ENCODE data around the gene NBEAL1. TPM values are rescaled to one million over a fixed set of nuclear protein-coding genes. Genes with fewer than 3 reads are reported as not detected.
"Not testable (repeated sequence)": the region's sequence is repeated elsewhere in the genome, so short reads cannot be mapped to it uniquely, and the experiment has no call there.

Gene NBEAL1
- polyA plus RNA-seq (ENCODE audit: insufficient read length) = 5.1 TPM

GRCh38 chr2:203014456-203015199 is at the start of gene NBEAL1:
TSS of gene NBEAL1 (plus strand) at chr2:203014875. CDS start at chr2:203016385, 1,510 bp downstream.
- DNase-seq = peak; percentile 99

DNA sequence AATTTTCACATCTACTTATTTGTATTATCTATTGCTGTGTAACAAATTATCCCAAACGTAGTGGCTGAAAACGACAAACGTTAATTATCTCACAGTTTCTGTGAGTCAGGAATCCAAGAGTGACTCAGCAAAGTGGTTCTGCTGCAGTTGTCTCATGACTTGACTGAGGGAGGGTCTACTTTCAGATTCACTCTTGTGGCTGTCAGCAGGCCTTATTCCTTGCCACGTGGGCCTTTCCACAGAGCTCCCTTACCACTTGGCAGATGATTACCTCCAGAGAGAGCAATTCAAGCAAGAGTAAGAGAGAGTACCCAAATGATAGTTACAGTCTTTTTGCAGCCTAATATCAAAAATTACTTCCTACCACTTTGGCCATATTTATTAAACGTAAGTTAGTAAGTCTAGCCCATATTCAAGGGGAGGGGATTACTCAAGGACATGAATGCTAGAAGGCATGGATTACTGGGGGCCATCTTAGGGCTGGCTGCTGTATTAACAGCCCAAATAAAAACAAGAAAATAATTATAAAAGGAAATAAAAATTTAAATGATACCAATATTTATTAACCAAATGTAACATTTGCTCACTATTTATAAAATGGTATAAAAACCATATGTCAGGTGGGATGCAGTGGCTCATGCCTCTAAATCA is 48.7 kb upstream of the NBEAL1 start:
- DNase-seq = peak; percentile 0

DNA sequence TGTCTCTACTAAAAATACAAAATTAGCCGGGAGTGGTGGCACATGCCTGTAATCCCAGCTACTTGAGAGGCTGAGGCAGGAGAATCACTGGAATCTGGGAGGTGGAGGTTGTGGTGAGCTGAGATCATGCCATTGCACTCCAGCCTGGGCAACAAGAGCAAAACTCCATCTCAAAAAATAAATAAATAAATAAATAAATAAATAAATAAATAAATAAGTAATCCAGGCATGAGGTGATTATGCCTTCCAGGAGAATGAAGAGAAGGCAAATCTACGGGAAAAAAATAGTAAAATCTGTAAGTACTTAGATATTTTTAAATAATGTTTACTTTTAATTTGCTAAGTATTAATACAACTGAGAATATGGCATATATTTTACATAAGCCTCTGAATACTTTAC is 45.3 kb upstream of the NBEAL1 start:
- DNase-seq = not testable (repeated sequence)

DNA sequence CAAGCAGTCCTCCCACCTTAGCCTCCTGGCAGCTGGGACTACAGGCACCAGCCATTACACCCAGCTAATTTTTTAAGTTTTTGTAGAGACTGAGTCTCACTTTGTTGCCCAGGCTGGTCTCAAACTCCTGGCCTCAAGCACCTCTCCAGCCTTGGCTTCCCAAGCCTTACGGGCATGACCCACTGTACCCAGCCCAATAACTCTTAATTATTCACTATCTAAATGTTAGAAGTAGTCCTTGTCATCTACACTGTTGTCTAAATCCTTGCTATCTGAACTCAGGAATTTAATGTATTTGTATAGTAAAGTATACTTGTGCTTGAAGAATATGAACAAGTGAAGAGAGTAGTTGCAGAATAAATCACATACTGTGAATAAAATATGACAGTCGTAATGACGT is 37.9 kb upstream of the NBEAL1 start:
- DNase-seq = no peak

DNA sequence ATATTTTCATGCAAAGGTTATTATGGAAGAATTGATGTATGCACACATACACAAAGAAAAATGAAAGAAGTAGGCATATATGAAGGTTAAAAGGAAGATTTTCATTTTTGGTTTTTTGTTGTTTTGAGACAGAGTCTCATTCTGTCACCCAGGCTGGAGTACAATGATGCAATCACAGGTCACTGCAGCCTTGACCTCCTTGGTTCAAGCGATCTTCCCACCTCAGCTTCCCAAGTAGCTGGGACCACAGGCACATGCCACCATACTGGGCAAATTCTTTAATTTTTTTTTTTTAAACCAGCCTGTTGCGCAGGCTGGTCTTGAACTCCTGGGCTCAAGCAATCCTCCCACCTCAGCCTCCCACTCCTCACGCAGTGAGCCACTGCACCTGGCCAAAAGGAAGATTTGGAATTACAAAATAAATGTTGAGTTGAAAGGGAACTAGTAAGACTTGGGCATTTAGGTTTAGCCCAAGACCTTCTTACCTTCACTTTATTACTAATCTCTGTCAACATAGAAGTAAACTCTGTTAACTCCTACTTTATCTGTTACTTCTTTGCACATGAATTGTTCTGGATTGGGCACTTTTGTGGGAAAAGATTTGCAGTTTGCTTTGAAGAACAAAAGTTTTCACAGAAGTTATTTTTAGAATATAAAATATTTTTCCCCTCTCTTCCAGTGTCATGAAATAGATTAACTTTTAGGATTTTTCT is 31.7 kb upstream of the NBEAL1 start:
- no peak for DNase-seq

DNA sequence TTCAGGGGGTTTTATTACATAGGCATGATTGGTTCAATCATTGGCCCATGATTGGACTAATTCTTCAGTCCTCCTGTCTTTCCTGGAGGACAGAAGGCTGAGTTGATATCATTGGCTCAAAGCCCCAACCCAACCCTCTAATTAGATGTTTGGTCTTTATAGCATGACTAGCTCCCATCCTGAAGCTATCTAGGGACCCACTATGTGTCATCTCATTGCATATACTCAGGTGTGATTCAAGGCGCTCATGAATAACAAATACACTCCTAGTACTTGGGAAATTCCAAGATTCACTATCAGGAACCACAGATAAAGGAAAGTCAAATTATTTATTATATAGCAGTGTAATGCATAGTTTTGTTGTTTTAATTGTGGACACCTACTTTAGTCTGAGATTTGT is 24.9 kb upstream of the NBEAL1 start:
- no peak for DNase-seq

GRCh38 chr2:202990501-202990900 is 24.2 kb upstream of the NBEAL1 start:
- no peak for DNase-seq

- DNase-seq = not testable (repeated sequence)
These were observed 17.6 kb upstream of the NBEAL1 start for GRCh38 chr2:202997113-202997512.

DNA sequence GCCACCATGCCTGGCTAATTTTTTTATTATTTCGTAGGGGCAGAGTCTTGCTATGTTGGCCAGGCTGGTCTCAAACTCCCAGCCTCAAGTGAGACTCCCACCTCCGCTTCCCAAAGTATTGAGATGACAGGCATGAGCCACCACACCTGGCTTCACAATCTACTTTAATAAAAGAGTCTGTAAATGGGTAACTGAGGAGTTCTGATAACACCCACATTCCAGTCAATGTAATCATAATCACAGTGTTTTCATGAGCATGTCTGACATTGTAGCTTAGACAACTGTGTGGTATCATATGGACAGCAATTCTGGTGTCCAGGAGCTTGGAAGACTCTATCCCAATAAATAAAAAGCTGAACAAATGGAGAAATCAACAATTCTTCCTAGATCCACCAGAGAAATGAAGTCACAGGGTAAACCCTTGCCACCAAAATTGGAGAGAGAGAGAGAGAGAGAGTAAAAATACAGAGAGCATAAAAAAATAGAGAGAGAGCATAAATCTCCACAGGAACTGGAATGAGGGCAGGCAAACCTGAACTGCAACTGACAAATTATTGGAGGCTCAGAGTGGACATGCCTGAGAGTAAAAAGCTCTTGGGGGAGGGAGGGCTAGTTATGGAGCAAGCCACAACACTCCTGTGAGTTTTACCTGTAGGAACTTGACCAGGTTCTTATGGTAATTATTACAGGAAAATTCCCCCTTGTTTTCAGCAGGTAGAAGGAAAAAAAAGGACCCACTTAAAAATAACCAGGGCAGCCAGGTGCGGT is 12.4 kb upstream of the NBEAL1 start:
- no peak for DNase-seq

DNA sequence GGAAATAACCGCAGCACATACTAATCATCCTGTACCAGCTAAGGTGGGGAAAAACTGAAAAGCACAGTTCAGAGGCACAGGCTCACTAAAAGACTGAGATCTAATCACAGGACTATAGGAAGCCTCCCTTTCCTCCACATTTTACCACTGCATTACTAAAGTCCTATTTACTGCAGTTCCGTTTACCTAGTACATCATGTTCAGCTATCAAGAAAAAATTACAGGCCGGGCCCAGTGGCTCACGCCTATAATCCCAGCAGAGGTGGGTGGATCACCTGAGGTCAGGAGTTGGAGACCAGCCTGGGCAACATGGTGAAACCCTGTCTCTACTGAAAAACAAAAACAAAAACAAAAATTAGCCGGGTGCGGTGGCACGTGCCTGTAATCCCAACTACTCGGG is 11.0 kb upstream of the NBEAL1 start:
- no peak for DNase-seq

- DNase-seq = no peak
These were observed 2.0 kb downstream of the NBEAL1 start for GRCh38 chr2:203016716-203017115.

DNA sequence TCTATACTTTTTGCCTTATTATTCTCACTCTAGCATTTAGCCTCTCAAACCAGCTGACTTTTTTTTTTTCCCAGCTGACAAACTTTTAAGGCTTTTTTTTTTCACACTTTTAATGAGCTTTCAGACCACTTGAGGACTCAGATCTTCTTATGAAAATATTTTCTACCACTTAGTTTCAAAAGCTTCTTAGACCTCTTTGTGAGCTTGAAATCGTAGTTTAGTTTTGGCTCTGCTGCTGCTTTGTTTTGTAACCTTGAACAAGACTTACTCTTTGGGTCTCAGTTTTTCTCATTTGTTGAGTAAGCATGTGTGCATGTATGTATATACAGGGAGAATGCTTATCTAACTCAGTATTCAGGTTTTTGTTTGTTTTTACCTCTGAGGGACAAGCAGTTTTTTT is 3.5 kb downstream of the NBEAL1 start:
- peak; percentile 18 for DNase-seq

- no peak for DNase-seq
These were observed 4.5 kb downstream of the NBEAL1 start for GRCh38 chr2:203019142-203019541.

DNA sequence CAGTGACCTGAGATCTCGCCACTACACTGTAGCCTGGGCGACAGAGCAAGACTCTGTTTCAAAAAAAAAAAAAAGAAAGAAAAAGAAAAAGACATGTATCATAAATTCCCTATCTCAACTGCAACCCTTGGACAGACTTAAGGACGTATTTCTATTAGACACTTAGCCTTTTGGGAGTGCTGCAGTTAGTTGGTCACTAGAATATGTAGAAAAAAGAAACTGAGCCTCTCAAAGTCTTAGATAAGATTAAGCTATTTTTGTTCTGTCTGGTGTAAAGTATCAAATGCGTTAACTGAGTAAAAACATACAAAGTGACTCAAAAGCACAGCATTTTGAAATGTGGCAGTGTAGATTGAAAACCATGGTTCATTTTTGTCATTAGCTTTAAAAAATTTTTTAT is 7.3 kb downstream of the NBEAL1 start:
- no peak for DNase-seq

- DNase-seq = no peak
These were observed 8.1 kb downstream of the NBEAL1 start for GRCh38 chr2:203022751-203023150.

DNA sequence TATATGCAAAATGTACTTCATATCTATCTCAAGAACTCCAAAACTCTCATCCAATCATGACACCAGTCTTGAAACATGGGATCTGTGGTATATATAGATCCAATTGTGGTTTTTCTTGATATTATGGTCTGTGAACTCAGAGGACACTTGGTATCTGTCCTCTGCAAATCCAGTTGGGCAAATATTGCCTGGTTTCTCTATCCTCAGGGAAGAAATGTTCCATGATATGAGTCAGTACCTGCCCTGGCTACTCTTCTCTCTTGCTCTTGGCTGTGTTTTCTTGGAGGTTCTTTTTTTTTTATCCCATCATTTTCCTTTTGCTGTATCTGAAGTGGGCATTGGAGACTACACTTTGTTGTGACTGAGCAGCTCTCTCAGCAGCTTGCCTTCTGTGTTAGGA is 10.9 kb downstream of the NBEAL1 start:
- DNase-seq = no peak

DNA sequence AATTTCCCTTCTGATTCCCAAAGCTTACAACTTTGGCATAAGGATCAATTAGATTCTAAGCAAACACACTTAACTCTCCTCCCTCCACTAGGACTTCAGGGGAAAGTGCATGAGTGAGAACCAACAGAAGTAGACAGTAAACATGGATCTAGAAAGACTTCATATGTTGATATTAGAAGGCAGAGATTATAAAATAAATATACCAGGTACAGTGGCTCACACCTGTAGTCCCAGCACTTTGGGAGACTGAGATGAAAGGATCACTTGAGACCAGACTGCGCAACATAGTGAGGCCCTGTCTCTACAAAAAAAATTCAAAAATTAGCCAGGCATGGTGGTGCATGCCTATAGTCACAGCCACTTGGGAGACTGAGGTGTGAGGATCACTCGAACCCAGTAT is 15.9 kb downstream of the NBEAL1 start:
- DNase-seq = no peak

DNA sequence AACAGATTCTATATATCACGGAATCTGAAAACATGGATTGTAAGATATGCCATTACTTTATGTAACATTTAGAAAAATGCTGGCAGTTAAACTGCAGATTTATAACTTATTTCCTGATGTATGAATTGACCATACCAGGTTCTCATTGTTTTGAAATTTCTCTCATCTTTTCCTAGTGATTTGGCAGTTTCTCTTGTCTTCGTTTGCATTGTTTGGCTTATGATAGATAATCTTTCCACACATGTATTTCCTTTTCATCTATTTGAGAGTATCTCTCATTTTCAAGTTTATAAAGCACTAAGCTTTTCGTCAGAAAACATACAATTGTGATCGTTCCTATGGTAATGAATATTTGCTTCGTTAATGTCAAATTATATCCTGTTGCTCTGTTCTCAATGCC is 16.3 kb downstream of the NBEAL1 start:
- DNase-seq = no peak

GRCh38 chr2:203033395-203033794 is 18.7 kb downstream of the NBEAL1 start:
- no peak for DNase-seq

DNA sequence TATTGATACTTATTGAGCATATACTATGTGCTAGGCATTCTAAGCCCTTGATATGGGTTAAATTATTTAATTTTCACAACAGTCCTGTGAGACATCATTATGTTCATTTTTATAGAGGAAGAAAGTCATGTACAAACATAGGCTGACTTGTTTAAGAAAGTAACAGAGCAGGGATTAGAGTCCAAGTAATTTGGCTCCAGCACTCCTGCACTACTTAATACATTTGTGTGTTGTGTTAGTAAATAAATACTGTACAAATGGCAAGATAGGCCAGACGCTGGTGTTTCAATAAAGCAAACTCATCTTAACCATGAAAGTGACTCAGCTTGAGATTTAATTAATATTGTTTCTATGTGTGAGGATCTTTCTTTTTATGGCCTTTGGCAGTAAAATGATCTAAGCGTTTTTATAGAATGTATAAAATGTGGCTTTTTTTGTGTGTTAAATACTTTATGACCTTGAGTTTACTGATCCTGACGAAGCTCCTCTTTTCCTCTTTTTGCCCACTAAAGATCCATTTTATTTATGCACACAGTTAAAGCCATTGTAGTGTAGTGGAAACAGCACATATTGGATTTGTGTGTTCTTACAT is 21.3 kb downstream of the NBEAL1 start:
- DNase-seq = no peak

GRCh38 chr2:203037026-203037425 is 22.4 kb downstream of the NBEAL1 start:
- no peak for DNase-seq

- DNase-seq = no peak
These were observed 23.9 kb downstream of the NBEAL1 start for GRCh38 chr2:203038586-203038985.
